Panc1 (cell line): ENCODE results near the gene GABRA4. TPM values are rescaled to one million over a fixed set of nuclear protein-coding genes. Genes with fewer than 3 reads are reported as not detected.
A peak's percentile ranks its signal among the peaks of the same experiment; 100 is the strongest.

ENCODE experiments used
- ATAC-seq: fragments of 200-7000 bp; cut with Tn5 transposase; 2 replicates; pipeline ENCODE4 v1.9.1; 2020; ENCODE audit warnings: mild to moderate bottlenecking, moderate library complexity
- BruUV-seq: library from RNA; stranded (reverse); fragments of 400-500 nt; replicated peaks from 2 replicates; lab custom pipeline; 2021; lab: Mats Ljungman, UMichigan
- CTCF ChIA-PET: fragments of 300-600 bp; sonication (Branson Sonifier 250); formaldehyde crosslinking; loops from one replicate; lab custom pipeline; 2022; ENCODE audit warnings: antibody characterized with exemption; lab: Charles Lee
- POLR2A ChIA-PET: fragments of 300-600 bp; sonication (Branson Sonifier 250); formaldehyde crosslinking; loops from one replicate; lab custom pipeline; 2022; ENCODE audit warnings: antibody characterized with exemption; lab: Charles Lee
- DNase-seq: peaks from one replicate; pipeline ENCODE4 v3.0.0-alpha.2; 2010; ENCODE audit warnings: low read depth, low spot score
- H3K27ac ChIP-seq: 2 replicates; pipeline ENCODE4 v1.5.1; 2011; ENCODE audit warnings: mild to moderate bottlenecking, low read length, inconsistent platforms
- H3K27me3 ChIP-seq: fragments of 200-500 bp; sonication (Bioruptor generic); 2 replicates; pipeline ENCODE4 v1.6.0; 2014; ENCODE audit warnings: low read length, inconsistent platforms; ENCODE audit not compliant: control insufficient read depth, insufficient read depth
- H3K36me3 ChIP-seq: fragments of 200-500 bp; sonication (Bioruptor generic); 2 replicates; pipeline ENCODE4 v1.5.1; 2014; ENCODE audit warnings: inconsistent platforms, mild to moderate bottlenecking, low read length, moderate library complexity; ENCODE audit not compliant: control insufficient read depth, insufficient read depth
- H3K4me1 ChIP-seq: 2 replicates; pipeline ENCODE4 v1.5.1; 2011; ENCODE audit warnings: inconsistent platforms, mild to moderate bottlenecking, low read length, moderate library complexity; ENCODE audit not compliant: control insufficient read depth, insufficient read depth
- H3K4me3 ChIP-seq, 2 experiments: 2 replicates each; pipeline ENCODE4 v1.5.1; 2011 to 2012; ENCODE audit warnings: low read depth in 2 of 2, low read length in 2 of 2, mild to moderate bottlenecking in 2 of 2, inconsistent platforms in 1 of 2, moderate library complexity in 1 of 2
- H3K9me3 ChIP-seq: fragments of 200-500 bp; sonication (Bioruptor generic); 2 replicates; pipeline ENCODE4 v1.5.1; 2014; ENCODE audit warnings: low read depth, mild to moderate bottlenecking, inconsistent platforms, low read length, moderate library complexity; ENCODE audit not compliant: control insufficient read depth, insufficient read depth
- POLR2AphosphoS5 ChIP-seq: IDR thresholded peaks from 2 replicates; pipeline ENCODE4 v1.6.1; 2012; ENCODE audit warnings: mild to moderate bottlenecking, low read depth, low read length, moderate library complexity
- SIN3A ChIP-seq: IDR thresholded peaks from 2 replicates; pipeline ENCODE4 v1.6.1; 2012; ENCODE audit warnings: low read depth, mild to moderate bottlenecking, low read length, moderate library complexity, borderline replicate concordance; ENCODE audit not compliant: insufficient read depth
- TCF7L2 ChIP-seq: IDR thresholded peaks from 2 replicates; pipeline ENCODE4 v1.6.1; 2011; ENCODE audit warnings: mild to moderate bottlenecking, low read depth, low read length, inconsistent platforms
- in situ Hi-C: cut with HindIII; loops from 2 replicates; pipeline ENCODE4 v1.10.0; 2016; ENCODE audit warnings: low sequenced_read_pairs, low pct_unique_long_range_greater_than_20kb
- intact Hi-C: fragments of 100-400 bp; cut with micrococcal nuclease; formaldehyde crosslinking; loops from one replicate; pipeline ENCODE4 v1.10.0; 2022; ENCODE audit not compliant: unreplicated experiment
- total RNA-seq: library from RNA; stranded (reverse); gene quantifications from one replicate; pipeline ENCODE4 v1.2.1, GENCODE V29; 2021; ENCODE audit not compliant: unreplicated experiment
- TF ChIP-seq, protein P1 (sequence below), 2 experiments: IDR thresholded peaks; 2 replicates each; pipeline ENCODE4 v1.6.1; 2011 to 2012; ENCODE audit warnings: low read depth in 2 of 2, control low read depth in 1 of 2, low read length in 1 of 2, mild to moderate bottlenecking in 1 of 2, moderate library complexity in 1 of 2; ENCODE audit not compliant: insufficient read depth in 1 of 2
- TF ChIP-seq, protein P2 (sequence below): fragments of 450-650 bp; IDR thresholded peaks from 2 replicates; pipeline ENCODE4 v1.5.1; 2017; ENCODE audit warnings: mild to moderate bottlenecking

The GABRA4 gene
- total RNA-seq, 1 experiment from 2014 or later: not detected

DNA sequence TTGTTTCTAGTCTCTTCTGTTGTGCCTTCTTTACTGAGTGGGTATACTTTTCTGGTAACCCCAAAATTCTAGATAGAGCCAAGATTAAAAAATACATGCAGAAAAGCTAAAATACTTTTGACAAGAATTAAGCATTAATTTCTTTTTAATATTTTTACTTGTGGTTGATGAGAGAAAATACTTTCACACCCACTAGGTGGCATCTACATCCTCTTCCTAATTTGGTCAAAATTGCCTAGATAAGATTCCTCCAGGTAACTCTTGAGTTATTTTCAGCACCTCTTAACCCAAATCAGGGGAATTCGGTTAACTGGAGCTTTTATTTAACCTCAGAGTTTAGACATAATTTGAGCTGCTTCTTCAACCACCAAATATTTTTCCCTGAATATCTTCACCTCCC, 55.9 kb downstream of the GABRA4 start:
- no peak for TF ChIP-seq POLR2AphosphoS5
- no peak for TF ChIP-seq SIN3A
- TF ChIP-seq, protein P1, sequence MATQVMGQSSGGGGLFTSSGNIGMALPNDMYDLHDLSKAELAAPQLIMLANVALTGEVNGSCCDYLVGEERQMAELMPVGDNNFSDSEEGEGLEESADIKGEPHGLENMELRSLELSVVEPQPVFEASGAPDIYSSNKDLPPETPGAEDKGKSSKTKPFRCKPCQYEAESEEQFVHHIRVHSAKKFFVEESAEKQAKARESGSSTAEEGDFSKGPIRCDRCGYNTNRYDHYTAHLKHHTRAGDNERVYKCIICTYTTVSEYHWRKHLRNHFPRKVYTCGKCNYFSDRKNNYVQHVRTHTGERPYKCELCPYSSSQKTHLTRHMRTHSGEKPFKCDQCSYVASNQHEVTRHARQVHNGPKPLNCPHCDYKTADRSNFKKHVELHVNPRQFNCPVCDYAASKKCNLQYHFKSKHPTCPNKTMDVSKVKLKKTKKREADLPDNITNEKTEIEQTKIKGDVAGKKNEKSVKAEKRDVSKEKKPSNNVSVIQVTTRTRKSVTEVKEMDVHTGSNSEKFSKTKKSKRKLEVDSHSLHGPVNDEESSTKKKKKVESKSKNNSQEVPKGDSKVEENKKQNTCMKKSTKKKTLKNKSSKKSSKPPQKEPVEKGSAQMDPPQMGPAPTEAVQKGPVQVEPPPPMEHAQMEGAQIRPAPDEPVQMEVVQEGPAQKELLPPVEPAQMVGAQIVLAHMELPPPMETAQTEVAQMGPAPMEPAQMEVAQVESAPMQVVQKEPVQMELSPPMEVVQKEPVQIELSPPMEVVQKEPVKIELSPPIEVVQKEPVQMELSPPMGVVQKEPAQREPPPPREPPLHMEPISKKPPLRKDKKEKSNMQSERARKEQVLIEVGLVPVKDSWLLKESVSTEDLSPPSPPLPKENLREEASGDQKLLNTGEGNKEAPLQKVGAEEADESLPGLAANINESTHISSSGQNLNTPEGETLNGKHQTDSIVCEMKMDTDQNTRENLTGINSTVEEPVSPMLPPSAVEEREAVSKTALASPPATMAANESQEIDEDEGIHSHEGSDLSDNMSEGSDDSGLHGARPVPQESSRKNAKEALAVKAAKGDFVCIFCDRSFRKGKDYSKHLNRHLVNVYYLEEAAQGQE (IDR thresholded peaks at IDR 0.05; ENCODE audit: insufficient read depth in 1 of 2, low read depth in 2 of 2, low read length in 1 of 2): no peak
- TF ChIP-seq, protein P2, sequence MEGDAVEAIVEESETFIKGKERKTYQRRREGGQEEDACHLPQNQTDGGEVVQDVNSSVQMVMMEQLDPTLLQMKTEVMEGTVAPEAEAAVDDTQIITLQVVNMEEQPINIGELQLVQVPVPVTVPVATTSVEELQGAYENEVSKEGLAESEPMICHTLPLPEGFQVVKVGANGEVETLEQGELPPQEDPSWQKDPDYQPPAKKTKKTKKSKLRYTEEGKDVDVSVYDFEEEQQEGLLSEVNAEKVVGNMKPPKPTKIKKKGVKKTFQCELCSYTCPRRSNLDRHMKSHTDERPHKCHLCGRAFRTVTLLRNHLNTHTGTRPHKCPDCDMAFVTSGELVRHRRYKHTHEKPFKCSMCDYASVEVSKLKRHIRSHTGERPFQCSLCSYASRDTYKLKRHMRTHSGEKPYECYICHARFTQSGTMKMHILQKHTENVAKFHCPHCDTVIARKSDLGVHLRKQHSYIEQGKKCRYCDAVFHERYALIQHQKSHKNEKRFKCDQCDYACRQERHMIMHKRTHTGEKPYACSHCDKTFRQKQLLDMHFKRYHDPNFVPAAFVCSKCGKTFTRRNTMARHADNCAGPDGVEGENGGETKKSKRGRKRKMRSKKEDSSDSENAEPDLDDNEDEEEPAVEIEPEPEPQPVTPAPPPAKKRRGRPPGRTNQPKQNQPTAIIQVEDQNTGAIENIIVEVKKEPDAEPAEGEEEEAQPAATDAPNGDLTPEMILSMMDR: peak; percentile 11; the same call in 1 of the 2 replicates
- TF ChIP-seq TCF7L2: no peak
- Histone ChIP-seq H3K27me3 (no peaks in the 10 kb centered on the region), H3K9me3 (no peaks in the 10 kb centered on the region), H3K36me3 (no peaks in the 10 kb centered on the region), H3K4me3 (no peak overlapping the region), H3K27ac (no peak overlapping the region), H3K4me1 (no peaks in the 10 kb centered on the region)
- DNase-seq (no peak), ATAC-seq (no peak)
- POLR2A ChIA-PET: no interaction called here
- BruUV-seq: no TSS peak
- CTCF ChIA-PET: no interaction called here
- intact Hi-C loops: no loop called here
- in situ Hi-C loops: no loop called here

DNA sequence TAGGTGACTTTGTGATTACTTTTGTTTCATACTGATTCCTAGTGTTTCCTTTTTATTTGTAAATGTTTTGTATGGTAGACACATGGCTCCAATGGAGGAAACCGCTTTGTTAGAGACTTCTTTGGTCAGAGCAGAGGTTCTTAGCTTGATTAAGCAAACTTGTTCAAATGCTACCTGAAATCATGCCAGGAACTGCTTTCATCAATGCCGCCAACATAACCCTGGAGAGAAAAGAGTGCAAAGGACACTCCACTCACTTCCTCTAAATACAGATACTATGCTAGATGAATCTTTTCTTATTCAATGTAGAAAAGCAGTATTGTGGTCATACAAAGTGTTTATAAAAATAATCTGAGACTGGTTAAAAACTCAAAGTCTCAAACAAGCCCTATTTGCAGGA, 58.7 kb downstream of the GABRA4 start:
- no peak for ATAC-seq
- TF ChIP-seq, protein P1 (IDR thresholded peaks at IDR 0.05; ENCODE audit: insufficient read depth in 1 of 2, low read depth in 2 of 2, low read length in 1 of 2): no peak
- TF ChIP-seq, protein P2: no peak
- TF ChIP-seq POLR2AphosphoS5 (no peak), TCF7L2 (no peak), SIN3A (no peak)
- in situ Hi-C loops (no loop called here), intact Hi-C loops (no loop called here)
- no peak overlapping the region for H3K27ac ChIP-seq
- no peak for DNase-seq
- CTCF ChIA-PET: no interaction called here
- no peak overlapping the region for H3K4me3 ChIP-seq
- H3K36me3 ChIP-seq: no peaks in the 10 kb centered on the region
- BruUV-seq: no TSS peak
- POLR2A ChIA-PET: no interaction called here
- H3K4me1 ChIP-seq: no peaks in the 10 kb centered on the region
- no peaks in the 10 kb centered on the region for H3K9me3 ChIP-seq
- H3K27me3 ChIP-seq: no peaks in the 10 kb centered on the region
